Measurements from ENCODE around the gene MVD.

DNA sequence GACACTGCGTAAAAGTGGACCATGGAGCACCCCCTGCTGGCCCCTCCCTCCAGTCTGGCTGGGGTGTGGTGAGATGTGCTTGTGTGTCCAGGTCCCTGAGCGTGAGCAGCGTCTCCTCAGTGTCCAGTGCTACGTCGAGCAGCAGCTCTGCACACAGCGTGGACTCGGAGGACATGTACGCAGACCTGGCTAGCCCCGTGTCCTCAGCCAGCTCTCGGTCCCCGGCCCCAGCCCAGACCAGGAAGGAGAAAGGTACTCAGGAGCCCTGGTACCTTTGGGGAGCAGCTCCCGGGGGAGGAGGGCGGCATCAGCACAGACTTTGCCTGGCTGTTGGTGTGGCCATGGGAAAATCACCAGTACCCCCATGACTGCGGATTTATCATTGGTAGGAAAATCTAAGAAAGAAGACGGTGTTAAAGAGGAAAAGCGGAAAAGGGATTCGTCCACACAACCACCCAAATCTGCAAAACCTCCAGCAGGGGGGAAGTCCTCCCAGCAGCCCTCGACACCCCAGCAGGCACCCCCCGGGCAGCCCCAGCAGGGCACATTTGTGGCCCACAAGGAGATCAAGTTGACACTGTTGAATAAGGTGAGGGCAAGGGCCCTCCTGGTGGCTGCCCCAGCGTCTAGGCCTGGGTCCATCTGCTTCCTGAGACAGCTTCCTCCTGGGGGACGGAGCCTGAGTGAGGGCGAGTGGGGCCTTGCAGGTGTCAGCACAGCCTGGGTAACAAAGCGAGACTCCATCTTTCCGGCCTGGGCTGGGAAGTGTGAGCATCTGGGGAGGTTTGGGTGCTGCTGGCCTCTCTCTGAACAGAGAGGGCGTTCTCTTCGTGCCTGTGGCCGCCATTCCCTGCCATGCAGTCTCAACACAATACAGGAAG lies 35.1 kb downstream of the MVD start:
- TF ChIP-seq, protein P1, sequence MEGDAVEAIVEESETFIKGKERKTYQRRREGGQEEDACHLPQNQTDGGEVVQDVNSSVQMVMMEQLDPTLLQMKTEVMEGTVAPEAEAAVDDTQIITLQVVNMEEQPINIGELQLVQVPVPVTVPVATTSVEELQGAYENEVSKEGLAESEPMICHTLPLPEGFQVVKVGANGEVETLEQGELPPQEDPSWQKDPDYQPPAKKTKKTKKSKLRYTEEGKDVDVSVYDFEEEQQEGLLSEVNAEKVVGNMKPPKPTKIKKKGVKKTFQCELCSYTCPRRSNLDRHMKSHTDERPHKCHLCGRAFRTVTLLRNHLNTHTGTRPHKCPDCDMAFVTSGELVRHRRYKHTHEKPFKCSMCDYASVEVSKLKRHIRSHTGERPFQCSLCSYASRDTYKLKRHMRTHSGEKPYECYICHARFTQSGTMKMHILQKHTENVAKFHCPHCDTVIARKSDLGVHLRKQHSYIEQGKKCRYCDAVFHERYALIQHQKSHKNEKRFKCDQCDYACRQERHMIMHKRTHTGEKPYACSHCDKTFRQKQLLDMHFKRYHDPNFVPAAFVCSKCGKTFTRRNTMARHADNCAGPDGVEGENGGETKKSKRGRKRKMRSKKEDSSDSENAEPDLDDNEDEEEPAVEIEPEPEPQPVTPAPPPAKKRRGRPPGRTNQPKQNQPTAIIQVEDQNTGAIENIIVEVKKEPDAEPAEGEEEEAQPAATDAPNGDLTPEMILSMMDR (IDR thresholded peaks at IDR 0.05), result no peak
- no peak for TF ChIP-seq POLR2AphosphoS5 (IDR thresholded peaks at IDR 0.05)
- no peak for TF ChIP-seq POLR2A (IDR thresholded peaks at IDR 0.05)
